HEK293 (cell line): Measurements from ENCODE around the gene EPHA4.

Experiments used
- CTCF ChIA-PET: fragments of 350-600 bp; formaldehyde crosslinking; extraction: SDS; loops from one replicate; lab custom pipeline; 2021; ENCODE audit warnings: antibody characterized with exemption; lab: Yijun Ruan, JAX
- POLR2A ChIA-PET: fragments of 300-600 bp; formaldehyde crosslinking; extraction: SDS; loops from one replicate; lab custom pipeline; 2020; ENCODE audit warnings: antibody characterized with exemption, inconsistent platforms; lab: Yijun Ruan, JAX
- H3K27ac ChIP-seq: fragments of 200-500 bp; sonication (Bioruptor generic); 2 replicates; pipeline ENCODE4 v1.5.1; 2014; ENCODE audit warnings: low read depth, low read length, control low read depth, inconsistent platforms; ENCODE audit errors: extremely low read depth
- H3K36me3 ChIP-seq, 2 experiments: fragments of 200-500 bp in 1 of 2; sonication (Bioruptor generic) in 1 of 2; 1 replicate in 1 of 2; 2 replicates in 1 of 2; pipeline ENCODE4 v1.5.1; 2014 to 2017; ENCODE audit warnings: inconsistent platforms in 2 of 2, low read length in 2 of 2; ENCODE audit not compliant: control insufficient read depth in 2 of 2, insufficient read depth in 1 of 2
- H3K4me1 ChIP-seq: fragments of 200-500 bp; sonication (Bioruptor generic); 2 replicates; pipeline ENCODE4 v1.5.1; 2014; ENCODE audit warnings: mild to moderate bottlenecking, low read length, inconsistent platforms; ENCODE audit not compliant: control insufficient read depth, insufficient read depth
- H3K4me3 ChIP-seq: 2 replicates; pipeline ENCODE4 v1.5.1; 2011; ENCODE audit warnings: low read depth, mild to moderate bottlenecking, control low read depth, low read length, moderate library complexity
- H3K9me3 ChIP-seq: fragments of 200-500 bp; sonication (Bioruptor generic); 2 replicates; pipeline ENCODE4 v1.5.1; 2014; ENCODE audit warnings: low read depth, low read length, inconsistent platforms; ENCODE audit not compliant: control insufficient read depth, insufficient read depth
- CTCF ChIP-seq: fragments of 450-650 bp; formaldehyde crosslinking; IDR thresholded peaks from 2 replicates; pipeline ENCODE4 v1.5.1; 2016; ENCODE audit warnings: missing biosample characterization, missing genetic modification characterization
- ELK4 ChIP-seq: IDR thresholded peaks from 2 replicates; pipeline ENCODE4 v1.6.1; 2011; ENCODE audit warnings: mild to moderate bottlenecking, low read depth, low read length, borderline replicate concordance
- GFI1B ChIP-seq: fragments of 450-650 bp; formaldehyde crosslinking; IDR thresholded peaks from 2 replicates; pipeline ENCODE4 v1.5.1; 2016; ENCODE audit warnings: missing biosample characterization, missing genetic modification characterization
- HOXD13 ChIP-seq: sonication (generic); formaldehyde crosslinking; IDR thresholded peaks from 2 replicates; pipeline ENCODE4 v1.8.0; 2022; ENCODE audit warnings: missing genetic modification reagents, borderline replicate concordance
- IKZF3 ChIP-seq: fragments of 450-650 bp; IDR thresholded peaks from 2 replicates; pipeline ENCODE4 v1.5.0; 2018; ENCODE audit warnings: missing biosample characterization, mild to moderate bottlenecking, missing genetic modification characterization, moderate library complexity
- INSM2 ChIP-seq: fragments of 450-650 bp; formaldehyde crosslinking; IDR thresholded peaks from 2 replicates; pipeline ENCODE4 v1.5.1; 2016; ENCODE audit warnings: missing biosample characterization, missing genetic modification characterization
- KLF17 ChIP-seq: fragments of 450-650 bp; formaldehyde crosslinking; IDR thresholded peaks from 2 replicates; pipeline ENCODE4 v1.5.1; 2016; ENCODE audit warnings: missing biosample characterization, missing genetic modification characterization
- KLF8 ChIP-seq: fragments of 450-650 bp; formaldehyde crosslinking; IDR thresholded peaks from 2 replicates; pipeline ENCODE4 v1.5.1; 2016; ENCODE audit warnings: missing biosample characterization, missing genetic modification characterization
- KLF9 ChIP-seq: fragments of 450-650 bp; formaldehyde crosslinking; IDR thresholded peaks from 2 replicates; pipeline ENCODE4 v1.5.1; 2016; ENCODE audit warnings: missing biosample characterization, missing genetic modification characterization, low read depth
- SP2 ChIP-seq: fragments of 450-650 bp; formaldehyde crosslinking; IDR thresholded peaks from 2 replicates; pipeline ENCODE4 v1.5.1; 2016; ENCODE audit warnings: missing biosample characterization, missing genetic modification characterization
- TRIM28 ChIP-seq: IDR thresholded peaks from 2 replicates; pipeline ENCODE4 v1.6.1; 2011; ENCODE audit warnings: low read length, control low read depth, borderline replicate concordance
- ZBTB48 ChIP-seq: fragments of 450-650 bp; formaldehyde crosslinking; IDR thresholded peaks from 2 replicates; pipeline ENCODE4 v1.5.1; 2016; ENCODE audit warnings: missing biosample characterization, missing genetic modification characterization
- ZFP69B ChIP-seq: fragments of 450-650 bp; formaldehyde crosslinking; IDR thresholded peaks from 2 replicates; pipeline ENCODE4 v1.5.1; 2016; ENCODE audit warnings: missing biosample characterization, missing genetic modification characterization
- ZNF10 ChIP-seq: fragments of 450-650 bp; formaldehyde crosslinking; IDR thresholded peaks from 2 replicates; pipeline ENCODE4 v1.5.1; 2017; ENCODE audit warnings: missing biosample characterization, missing genetic modification characterization
- ZNF37A ChIP-seq: fragments of 450-650 bp; IDR thresholded peaks from 2 replicates; pipeline ENCODE4 v1.5.1; 2018; ENCODE audit warnings: missing biosample characterization, missing genetic modification characterization
- ZNF416 ChIP-seq: fragments of 450-650 bp; formaldehyde crosslinking; IDR thresholded peaks from 2 replicates; pipeline ENCODE4 v1.5.1; 2016; ENCODE audit warnings: missing biosample characterization, missing genetic modification characterization
- ZNF426 ChIP-seq: fragments of 450-650 bp; formaldehyde crosslinking; IDR thresholded peaks from 2 replicates; pipeline ENCODE4 v1.5.1; 2017; ENCODE audit warnings: missing biosample characterization, missing genetic modification characterization, mild to moderate bottlenecking, inconsistent platforms, moderate library complexity
- ZNF449 ChIP-seq: fragments of 450-650 bp; formaldehyde crosslinking; IDR thresholded peaks from 2 replicates; pipeline ENCODE4 v1.5.1; 2017; ENCODE audit warnings: missing biosample characterization, mild to moderate bottlenecking, missing genetic modification characterization, moderate library complexity
- ZNF518A ChIP-seq: fragments of 450-650 bp; formaldehyde crosslinking; conservative IDR thresholded peaks from 2 replicates; pipeline ENCODE4 v1.5.1; 2016; ENCODE audit warnings: low read depth, missing biosample characterization, missing genetic modification characterization
- ZNF521 ChIP-seq: fragments of 450-650 bp; formaldehyde crosslinking; IDR thresholded peaks from 2 replicates; pipeline ENCODE4 v1.5.1; 2017; ENCODE audit warnings: missing biosample characterization, mild to moderate bottlenecking, missing genetic modification characterization
- ZNF664 ChIP-seq: fragments of 450-650 bp; formaldehyde crosslinking; IDR thresholded peaks from 2 replicates; pipeline ENCODE4 v1.5.1; 2016; ENCODE audit warnings: missing biosample characterization, missing genetic modification characterization
- ZNF677 ChIP-seq: fragments of 450-650 bp; IDR thresholded peaks from 2 replicates; pipeline ENCODE4 v1.5.0; 2018; ENCODE audit warnings: missing biosample characterization, mild to moderate bottlenecking, missing genetic modification characterization, moderate library complexity
- ZSCAN30 ChIP-seq: fragments of 450-650 bp; IDR thresholded peaks from 2 replicates; pipeline ENCODE4 v1.5.1; 2018; ENCODE audit warnings: missing biosample characterization, mild to moderate bottlenecking, missing genetic modification characterization, moderate library complexity

Gene EPHA4

GRCh38 chr2:221388891-221389290, 183.2 kb downstream of the EPHA4 start:
- Histone ChIP-seq H3K4me1 (no peaks in the 10 kb centered on the region), H3K9me3 (no peaks in the 10 kb centered on the region), H3K27ac (no peak overlapping the region), H3K4me3 (no peak overlapping the region), H3K36me3 (no peaks in the 10 kb centered on the region)
- ChIA-PET CTCF (interaction anchor here (0.6 kb wide), 1 partner anchor 700 kb away, joined by 4 read pairs; no protein-coding TSS in a partner anchor), POLR2A (no interaction called here)
- TF ChIP-seq IKZF3 (tag by site-specific recombination) (no peak), ZNF416 (tag by site-specific recombination) (no peak), SP2 (tag by site-specific recombination) (no peak), KLF9 (tag by site-specific recombination) (no peak), ZBTB48 (tag by site-specific recombination) (no peak), ZNF518A (tag by site-specific recombination) (no peak), TRIM28 (no peak), KLF17 (no peak), ZNF664 (tag by site-specific recombination) (no peak), HOXD13 (CRISPR knock-in tag) (no peak)

- TF ChIP-seq ZFP69B (tag by site-specific recombination) (no peak), ZNF449 (no peak), ZNF426 (tag by site-specific recombination) (no peak), ZNF37A (tag by site-specific recombination) (no peak), INSM2 (tag by site-specific recombination) (no peak), KLF8 (tag by site-specific recombination) (no peak), ELK4 (no peak), ZNF521 (tag by site-specific recombination) (no peak), GFI1B (tag by site-specific recombination) (no peak), CTCF (tag by site-specific recombination) (no peak), ZNF677 (no peak), ZNF10 (no peak), ZSCAN30 (tag by site-specific recombination) (no peak)
- Histone ChIP-seq H3K4me1 (no peaks in the 10 kb centered on the region), H3K9me3 (no peaks in the 10 kb centered on the region), H3K4me3 (no peak overlapping the region), H3K36me3 (no peaks in the 10 kb centered on the region), H3K27ac (no peak overlapping the region)
- POLR2A ChIA-PET, result no interaction called here
- CTCF ChIA-PET, result no interaction called here
Observed at GRCh38 chr2:221385716-221386115, 186.4 kb downstream of the EPHA4 start.
